Fibroblast of pulmonary artery (primary cell): ENCODE data around the gene SH3TC2.

ENCODE experiments used
- DNase-seq: peaks from one replicate; pipeline ENCODE4 v3.0.0-alpha.2; 2010; ENCODE audit warnings: low read depth
- H3K4me3 ChIP-seq: replicated peaks from 2 replicates; pipeline ENCODE4 v1.5.1; 2011; ENCODE audit warnings: low read depth, mild to moderate bottlenecking, control low read depth, low read length, moderate library complexity
- CTCF ChIP-seq: IDR thresholded peaks from 2 replicates; pipeline ENCODE4 v1.5.1; 2011; ENCODE audit warnings: mild to moderate bottlenecking, control low read depth, low read length, inconsistent platforms; ENCODE audit errors: missing control alignments

The SH3TC2 gene

GRCh38 chr5:148956477-148957385 lies 106.1 kb downstream of the SH3TC2 start:
- no peak for TF ChIP-seq CTCF
- no peak for DNase-seq
- H3K4me3 ChIP-seq = no peak overlapping the region
